IMR-90 (cell line): Measurements from ENCODE around the gene CYP1A2. TPM values are rescaled to one million over a fixed set of nuclear protein-coding genes. Genes with fewer than 3 reads are reported as not detected.

Experiments
- ATAC-seq: fragments of 200-7000 bp; cut with Tn5 transposase; 2 replicates; pipeline ENCODE4 v1.9.1; 2020; ENCODE audit warnings: low read depth, mild to moderate bottlenecking, moderate library complexity
- BruUV-seq: library from RNA; stranded (reverse); fragments of 400-500 nt; replicated peaks from 2 replicates; lab custom pipeline; 2021; lab: Mats Ljungman, UMichigan
- CTCF ChIA-PET: fragments of 300-600 bp; formaldehyde crosslinking; extraction: SDS; loops from one replicate; lab custom pipeline; 2021; ENCODE audit warnings: antibody characterized with exemption; lab: Yijun Ruan, JAX
- POLR2A ChIA-PET: fragments of 300-600 bp; sonication (Branson Sonifier 250); formaldehyde crosslinking; loops from one replicate; lab custom pipeline; 2022; ENCODE audit warnings: antibody characterized with exemption; ENCODE audit not compliant: unreplicated experiment; lab: Charles Lee
- DNase-seq: peaks from one replicate; pipeline ENCODE4 v3.0.0; 2013
- H2AFZ ChIP-seq: replicated peaks from 2 replicates; pipeline ENCODE3; 2013; ENCODE audit warnings: low read length, mild to moderate bottlenecking; ENCODE audit not compliant: poor library complexity
- H2AK5ac ChIP-seq: 2 replicates; pipeline ENCODE4 v1.6.1; 2013; ENCODE audit warnings: low read depth, low read length, inconsistent platforms
- H2AK9ac ChIP-seq: replicated peaks from 2 replicates; pipeline ENCODE3; 2013; ENCODE audit warnings: mild to moderate bottlenecking, low read depth, low read length, moderate library complexity; ENCODE audit not compliant: poor library complexity
- H2BK120ac ChIP-seq: 2 replicates; pipeline ENCODE4 v1.6.1; 2013; ENCODE audit warnings: low read depth, low read length, inconsistent platforms
- H2BK15ac ChIP-seq: 3 replicates; pipeline ENCODE4 v1.6.1; 2013; ENCODE audit warnings: low read depth, low read length, inconsistent platforms
- H2BK20ac ChIP-seq: 2 replicates; pipeline ENCODE4 v1.6.1; 2013; ENCODE audit warnings: low read depth, mild to moderate bottlenecking, inconsistent platforms, low read length, moderate library complexity
- H2BK5ac ChIP-seq: 2 replicates; pipeline ENCODE4 v1.6.1; 2013; ENCODE audit warnings: mild to moderate bottlenecking, low read depth, low read length, inconsistent platforms; ENCODE audit not compliant: poor library complexity, severe bottlenecking
- H3K14ac ChIP-seq: replicated peaks from 2 replicates; pipeline ENCODE4 v1.6.1; 2013; ENCODE audit warnings: low read depth, low read length, inconsistent platforms
- H3K18ac ChIP-seq: 2 replicates; pipeline ENCODE4 v1.6.1; 2013; ENCODE audit warnings: low read depth, low read length, control low read depth
- H3K23ac ChIP-seq: 2 replicates; pipeline ENCODE4 v1.6.1; 2013; ENCODE audit warnings: low read depth, low read length, inconsistent platforms
- H3K27ac ChIP-seq: 2 replicates; pipeline ENCODE4 v1.5.1; 2013; ENCODE audit warnings: mild to moderate bottlenecking, control low read depth, low read length; ENCODE audit not compliant: insufficient read depth
- H3K27me3 ChIP-seq: 2 replicates; pipeline ENCODE4 v1.6.1; 2013; ENCODE audit warnings: low read length; ENCODE audit not compliant: control insufficient read depth, insufficient read depth
- H3K36me3 ChIP-seq: 2 replicates; pipeline ENCODE4 v1.6.1; 2013; ENCODE audit warnings: low read length, mixed read lengths; ENCODE audit not compliant: control insufficient read depth, insufficient read depth
- H3K4ac ChIP-seq: 2 replicates; pipeline ENCODE4 v1.6.1; 2013; ENCODE audit warnings: low read depth, low read length, inconsistent platforms
- H3K4me1 ChIP-seq: 2 replicates; pipeline ENCODE4 v1.6.1; 2013; ENCODE audit warnings: low read length, mixed read lengths; ENCODE audit not compliant: control insufficient read depth, insufficient read depth
- H3K4me2 ChIP-seq: 2 replicates; pipeline ENCODE4 v1.6.1; 2013; ENCODE audit warnings: low read depth, mild to moderate bottlenecking, control low read depth, low read length, moderate library complexity
- H3K4me3 ChIP-seq: 2 replicates; pipeline ENCODE4 v1.5.1; 2013; ENCODE audit warnings: low read depth, mild to moderate bottlenecking, control low read depth, low read length, moderate library complexity; ENCODE audit not compliant: insufficient read depth
- H3K56ac ChIP-seq: 2 replicates; pipeline ENCODE4 v1.6.1; 2013; ENCODE audit warnings: low read length, inconsistent platforms; ENCODE audit not compliant: insufficient read depth; ENCODE audit errors: extremely low read depth
- H3K79me1 ChIP-seq, 2 experiments: 2 replicates each; pipeline ENCODE4 v1.6.1; 2013; ENCODE audit warnings: low read length in 2 of 2, inconsistent platforms in 1 of 2, low read depth in 1 of 2
- H3K9ac ChIP-seq: 2 replicates; pipeline ENCODE4 v1.6.1; 2013; ENCODE audit warnings: low read depth, low read length, control low read depth
- H3K9me1 ChIP-seq: 2 replicates; pipeline ENCODE4 v1.6.1; 2013; ENCODE audit warnings: low read length, inconsistent platforms; ENCODE audit not compliant: insufficient read depth
- H3K9me3 ChIP-seq: 2 replicates; pipeline ENCODE4 v1.6.1; 2013; ENCODE audit warnings: low read length; ENCODE audit not compliant: control insufficient read depth, insufficient read depth
- H4K20me1 ChIP-seq: 2 replicates; pipeline ENCODE4 v1.6.1; 2013; ENCODE audit warnings: low read length, inconsistent platforms; ENCODE audit not compliant: insufficient read depth
- H4K5ac ChIP-seq: 2 replicates; pipeline ENCODE4 v1.6.1; 2013; ENCODE audit warnings: mild to moderate bottlenecking, low read depth, low read length, control low read depth
- H4K8ac ChIP-seq, 2 experiments: 2 replicates each; pipeline ENCODE4 v1.6.1; 2013; ENCODE audit warnings: low read depth in 2 of 2, low read length in 2 of 2, control low read depth in 1 of 2, inconsistent platforms in 1 of 2
- H4K91ac ChIP-seq: 2 replicates; pipeline ENCODE4 v1.6.1; 2013; ENCODE audit warnings: low read depth, low read length, inconsistent platforms; ENCODE audit not compliant: insufficient read depth
- BHLHE40 ChIP-seq: fragments of 150-350 bp; IDR thresholded peaks from 2 replicates; pipeline ENCODE4 v1.6.1; 2016; ENCODE audit warnings: mild to moderate bottlenecking, low read depth, low read length
- MXI1 ChIP-seq: IDR thresholded peaks from 2 replicates; pipeline ENCODE4 v1.6.1; 2012; ENCODE audit warnings: low read depth, mild to moderate bottlenecking, low read length, moderate library complexity, borderline replicate concordance
- NFE2L2 ChIP-seq: fragments of 150-350 bp; IDR thresholded peaks from 2 replicates; pipeline ENCODE4 v1.6.1; 2016; ENCODE audit warnings: low read depth, mild to moderate bottlenecking, low read length
- POLR2A ChIP-seq: IDR thresholded peaks from 2 replicates; pipeline ENCODE4 v1.6.1; 2012; ENCODE audit warnings: mild to moderate bottlenecking, low read depth, low read length
- SMC3 ChIP-seq: fragments of 150-350 bp; IDR thresholded peaks from 2 replicates; pipeline ENCODE4 v1.6.1; 2016; ENCODE audit warnings: low read depth, mild to moderate bottlenecking, antibody characterized with exemption, low read length, moderate library complexity
- WGBS, 2 experiments: methylation state at CpG; one replicate each; pipeline versions ENCODE4 v1.1.5 to v1.1.7; 2013; ENCODE audit warnings: missing lambda C conversion rate in 2 of 2; ENCODE audit not compliant: insufficient read length in 1 of 2; ENCODE audit errors: extremely low coverage in 2 of 2; 5-methylcytosine and 5-hydroxymethylcytosine counted together
- dilution Hi-C: fragments of 300-500 bp; cut with HindIII; formaldehyde crosslinking; loops from one replicate; pipeline ENCODE4 v1.14.3; 2018; ENCODE audit warnings: low sequenced_read_pairs; ENCODE audit not compliant: unreplicated experiment
- in situ Hi-C: fragments of 300-500 bp; cut with MboI; formaldehyde crosslinking; loops from 3 replicates; pipeline ENCODE4 v1.14.3; 2019; ENCODE audit warnings: low sequenced_read_pairs, inconsistent platforms, mixed read lengths
- intact Hi-C: fragments of 100-400 bp; cut with micrococcal nuclease; formaldehyde crosslinking; loops from 2 replicates; pipeline ENCODE4 v1.10.0; 2022
- microRNA-seq, 2 experiments: library from miRNA; stranded (forward) in 1 of 2; unstranded in 1 of 2; fragments of 10-50 nt in 1 of 2; fragments of <30 nt in 1 of 2; gene quantifications in 1 of 2; microRNA quantifications in 1 of 2; one replicate each; pipeline versions ENCODE3 to v1.1.0; 2013 to 2020; ENCODE audit not compliant: insufficient read depth in 1 of 2, insufficient read length in 1 of 2, unreplicated experiment in 1 of 2
- polyA plus RNA-seq, 3 experiments: library from polyadenylated mRNA; depleted of rRNA; stranded (reverse); fragments of >200 nt; gene quantifications; 2 replicates each; pipeline ENCODE4 v1.2.3, GENCODE V29; 2012; ENCODE audit warnings: low replicate concordance in 1 of 3
- small RNA-seq, 5 experiments: library from RNA; depleted of rRNA; stranded (forward); fragments of <200 nt; gene quantifications; one replicate each; pipeline ENCODE3, GENCODE V24; 2012
- total RNA-seq: library from RNA; depleted of rRNA; stranded (reverse); fragments of >200 nt; gene quantifications from 2 replicates; pipeline ENCODE4 v1.2.3, GENCODE V29; 2012; rRNA removed
- TF ChIP-seq, protein P1 (sequence below): conservative IDR thresholded peaks from 2 replicates; pipeline ENCODE4 v1.5.1; 2012; ENCODE audit warnings: mild to moderate bottlenecking, low read depth, low read length, improper control_type of control experiment

CYP1A2 gene
- total and polyA plus RNA-seq, 2 of the 4 experiments (the other 2 are of a cell fraction) = not detected

DNA sequence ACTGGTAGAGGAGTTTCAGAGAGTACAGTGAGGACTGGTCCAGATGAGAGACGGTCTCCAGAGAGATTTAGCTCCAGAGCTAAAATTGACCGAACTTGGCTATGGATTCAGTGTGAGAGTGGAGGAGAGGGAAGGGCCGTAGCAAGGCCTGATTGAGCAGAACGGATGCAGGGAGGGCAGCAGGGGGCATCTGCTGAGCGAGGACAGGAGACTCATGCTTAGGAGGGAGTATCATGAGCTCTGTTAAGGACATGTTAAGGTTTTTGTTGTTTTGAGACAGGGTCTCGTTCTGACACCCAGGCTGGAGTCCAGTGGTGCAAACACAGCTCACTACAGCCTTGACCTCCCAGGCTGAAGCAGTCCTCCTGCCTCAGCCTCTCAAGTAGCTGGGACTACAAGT lies 56.3 kb downstream of the CYP1A2 start:
- Histone ChIP-seq H2BK20ac (no peak overlapping the region), H2AK5ac (no peak overlapping the region), H3K14ac (no peak overlapping the region), H3K9me1 (peaks cover 5% of the 10 kb centered on the region), H2BK5ac (no peak overlapping the region), H3K4ac (no peak overlapping the region), H3K79me1 (peaks cover 0 to 13% of the 10 kb centered on the region in 2 experiments; a peak in 2 of 4 replicates), H3K4me3 (no peak overlapping the region), H4K20me1 (peaks cover 14% of the 10 kb centered on the region; the same call in 1 of the 2 replicates), H3K36me3 (peaks cover 33% of the 10 kb centered on the region), H3K56ac (no peak overlapping the region), H3K4me2 (no peak overlapping the region), H3K23ac (no peak overlapping the region), H3K9me3 (no peaks in the 10 kb centered on the region), H3K4me1 (peaks cover 1% of the 10 kb centered on the region; the same call in 1 of the 2 replicates), H2AFZ (no peak overlapping the region), H2AK9ac (no peak overlapping the region), H2BK120ac (no peak overlapping the region), H2BK15ac (no peak overlapping the region), H4K8ac (no peak overlapping the region), H3K9ac (no peak overlapping the region), H3K18ac (no peak overlapping the region), H4K91ac (no peak overlapping the region), H4K5ac (no peak overlapping the region), H3K27ac (no peak overlapping the region), H3K27me3 (no peaks in the 10 kb centered on the region)
- in situ Hi-C loops = no loop called here
- 71% methylated on average over 1 of the region's 6 CpGs; no CpG with 5 or more reads in 1 of the 2 experiments for WGBS, 2 experiments
- dilution Hi-C loops = no loop called here
- no peak for DNase-seq
- CTCF ChIA-PET = no interaction called here
- ATAC-seq = no peak
- no TSS peak for BruUV-seq
- POLR2A ChIA-PET = no interaction called here
- intact Hi-C loops = no loop called here
- TF ChIP-seq, protein P1, sequence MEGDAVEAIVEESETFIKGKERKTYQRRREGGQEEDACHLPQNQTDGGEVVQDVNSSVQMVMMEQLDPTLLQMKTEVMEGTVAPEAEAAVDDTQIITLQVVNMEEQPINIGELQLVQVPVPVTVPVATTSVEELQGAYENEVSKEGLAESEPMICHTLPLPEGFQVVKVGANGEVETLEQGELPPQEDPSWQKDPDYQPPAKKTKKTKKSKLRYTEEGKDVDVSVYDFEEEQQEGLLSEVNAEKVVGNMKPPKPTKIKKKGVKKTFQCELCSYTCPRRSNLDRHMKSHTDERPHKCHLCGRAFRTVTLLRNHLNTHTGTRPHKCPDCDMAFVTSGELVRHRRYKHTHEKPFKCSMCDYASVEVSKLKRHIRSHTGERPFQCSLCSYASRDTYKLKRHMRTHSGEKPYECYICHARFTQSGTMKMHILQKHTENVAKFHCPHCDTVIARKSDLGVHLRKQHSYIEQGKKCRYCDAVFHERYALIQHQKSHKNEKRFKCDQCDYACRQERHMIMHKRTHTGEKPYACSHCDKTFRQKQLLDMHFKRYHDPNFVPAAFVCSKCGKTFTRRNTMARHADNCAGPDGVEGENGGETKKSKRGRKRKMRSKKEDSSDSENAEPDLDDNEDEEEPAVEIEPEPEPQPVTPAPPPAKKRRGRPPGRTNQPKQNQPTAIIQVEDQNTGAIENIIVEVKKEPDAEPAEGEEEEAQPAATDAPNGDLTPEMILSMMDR = no peak
- TF ChIP-seq POLR2A (no peak), BHLHE40 (no peak), NFE2L2 (no peak), SMC3 (no peak), MXI1 (no peak)

Small RNA genes within 50 kb of the gene (microRNA-seq; reads per million reads assigned to microRNA genes)
- gene MIR4513 = 0 reads per million in 2 experiments

Small RNA genes within 50 kb of the gene (small RNA-seq; reads per million reads assigned to genes)
- gene MIR4513 = 0 reads per million in 5 experiments

Other genes starting within 250 kb of the CYP1A2 start
- 2.5 TPM in 2 replicates for gene ARID3B, start 207.6 kb upstream of the CYP1A2 start, total RNA-seq
- 5.0 and 5.9 TPM in 2 replicates for gene ARID3B, start 207.6 kb upstream of the CYP1A2 start, polyA plus RNA-seq (2012; rRNA removed)
- gene CLK3, start 133.0 kb upstream of the CYP1A2 start, total RNA-seq = 114 and 117 TPM in 2 replicates
- 77.0 and 84.7 TPM in 2 replicates for gene CLK3, start 133.0 kb upstream of the CYP1A2 start, polyA plus RNA-seq (2012; rRNA removed)
- gene EDC3, start 52.8 kb upstream of the CYP1A2 start, total RNA-seq = 16.7 and 16.8 TPM in 2 replicates
- gene EDC3, start 52.8 kb upstream of the CYP1A2 start, polyA plus RNA-seq (2012; rRNA removed) = 36.7 and 38.0 TPM in 2 replicates
- gene CYP1A1, start 23.3 kb upstream of the CYP1A2 start, total RNA-seq = under 0.01 TPM in 2 replicates
- 0.03 and 0.04 TPM in 2 replicates for gene CYP1A1, start 23.3 kb upstream of the CYP1A2 start, polyA plus RNA-seq (2012; rRNA removed)
- gene CSK, start 33.2 kb downstream of the CYP1A2 start, total RNA-seq = 10.8 and 13.6 TPM in 2 replicates
- gene CSK, start 33.2 kb downstream of the CYP1A2 start, polyA plus RNA-seq (2012; rRNA removed) = 42.5 and 54.0 TPM in 2 replicates
- gene LMAN1L, start 64.0 kb downstream of the CYP1A2 start, total RNA-seq = not detected in 2 replicates
- gene LMAN1L, start 64.0 kb downstream of the CYP1A2 start, polyA plus RNA-seq (2012; rRNA removed) = not detected in 2 replicates
- not detected in 2 replicates for gene CPLX3, start 77.8 kb downstream of the CYP1A2 start, total RNA-seq
- gene CPLX3, start 77.8 kb downstream of the CYP1A2 start, polyA plus RNA-seq (2012; rRNA removed) = not detected in 2 replicates
- 8.6 and 11.8 TPM in 2 replicates for gene ULK3, start 94.3 kb downstream of the CYP1A2 start, total RNA-seq
- gene ULK3, start 94.3 kb downstream of the CYP1A2 start, polyA plus RNA-seq (2012; rRNA removed) = 22.7 and 24.7 TPM in 2 replicates
- gene SCAMP2, start 124.5 kb downstream of the CYP1A2 start, total RNA-seq = 23.3 and 25.8 TPM in 2 replicates
- gene SCAMP2, start 124.5 kb downstream of the CYP1A2 start, polyA plus RNA-seq (2012; rRNA removed) = 108 and 111 TPM in 2 replicates
- gene MPI, start 141.2 kb downstream of the CYP1A2 start, total RNA-seq = 61.4 and 91.8 TPM in 2 replicates
- 80.1 and 81.1 TPM in 2 replicates for gene MPI, start 141.2 kb downstream of the CYP1A2 start, polyA plus RNA-seq (2012; rRNA removed)
- gene FAM219B, start 158.0 kb downstream of the CYP1A2 start, total RNA-seq = 20.3 and 24.9 TPM in 2 replicates
- gene FAM219B, start 158.0 kb downstream of the CYP1A2 start, polyA plus RNA-seq (2012; rRNA removed) = 40.8 and 48.7 TPM in 2 replicates
- 24.7 and 39.8 TPM in 2 replicates for gene COX5A, start 189.2 kb downstream of the CYP1A2 start, total RNA-seq
- gene COX5A, start 189.2 kb downstream of the CYP1A2 start, polyA plus RNA-seq (2012; rRNA removed) = 135 and 141 TPM in 2 replicates
- under 0.01 and 0.18 TPM in 2 replicates for gene RPP25, start 207.9 kb downstream of the CYP1A2 start, total RNA-seq
- 0.36 and 0.38 TPM in 2 replicates for gene RPP25, start 207.9 kb downstream of the CYP1A2 start, polyA plus RNA-seq (2012; rRNA removed)
- 0.36 and 0.56 TPM in 2 replicates for gene SCAMP5, start 246.7 kb downstream of the CYP1A2 start, total RNA-seq
- gene SCAMP5, start 246.7 kb downstream of the CYP1A2 start, polyA plus RNA-seq (2012; rRNA removed) = 1.6 and 1.7 TPM in 2 replicates